GM23338 (cell line): Measurements from ENCODE around the gene HELZ. TPM values are rescaled to one million over a fixed set of nuclear protein-coding genes. Genes with fewer than 3 reads are reported as not detected.

Experiments
- ATAC-seq: fragments of 200-7000 bp; cut with Tn5 transposase; 3 replicates; pipeline ENCODE4 v1.9.1; 2020
- DNase-seq: peaks from one replicate; pipeline ENCODE4 v3.0.0-alpha.2; 2015; ENCODE audit warnings: low spot score
- H2AFZ ChIP-seq: fragments of 200-600 bp; sonication (generic); 2 replicates; pipeline ENCODE4 v1.8.0; 2016; ENCODE audit warnings: antibody characterized with exemption, mild to moderate bottlenecking, moderate library complexity
- H3F3A ChIP-seq: fragments of 200-600 bp; sonication (generic); replicated peaks from 2 replicates; pipeline ENCODE4 v1.8.0; 2017; ENCODE audit warnings: antibody characterized with exemption, mixed run types, low read depth
- H3K27ac ChIP-seq: fragments of 200-600 bp; sonication (generic); 2 replicates; pipeline ENCODE4 v1.6.1; 2016; ENCODE audit warnings: low read depth
- H3K27me3 ChIP-seq: fragments of 200-600 bp; sonication (generic); 2 replicates; pipeline ENCODE4 v1.8.0; 2016; ENCODE audit warnings: mild to moderate bottlenecking, mixed run types, moderate library complexity; ENCODE audit not compliant: insufficient read depth
- H3K36me3 ChIP-seq: fragments of 200-600 bp; sonication (generic); 2 replicates; pipeline ENCODE4 v1.8.0; 2016; ENCODE audit warnings: mild to moderate bottlenecking; ENCODE audit not compliant: insufficient read depth
- H3K4me1 ChIP-seq: fragments of 200-600 bp; sonication (generic); 2 replicates; pipeline ENCODE4 v1.8.0; 2016; ENCODE audit warnings: mild to moderate bottlenecking, moderate library complexity; ENCODE audit not compliant: insufficient read depth
- H3K4me2 ChIP-seq: fragments of 200-600 bp; sonication (generic); 2 replicates; pipeline ENCODE4 v1.7.1; 2017; ENCODE audit warnings: mixed run types
- H3K4me3 ChIP-seq: fragments of 200-600 bp; sonication (generic); 2 replicates; pipeline ENCODE4 v1.6.1; 2016; ENCODE audit warnings: mixed run types
- H3K79me2 ChIP-seq: fragments of 200-600 bp; sonication (generic); replicated peaks from 2 replicates; pipeline ENCODE4 v1.8.0; 2017; ENCODE audit warnings: mild to moderate bottlenecking; ENCODE audit not compliant: insufficient read depth
- H3K9me2 ChIP-seq: fragments of 200-600 bp; sonication (generic); 2 replicates; pipeline ENCODE4 v1.8.0; 2017; ENCODE audit not compliant: insufficient read depth
- H4K20me1 ChIP-seq: fragments of 200-600 bp; sonication (generic); replicated peaks from 2 replicates; pipeline ENCODE4 v1.8.0; 2017; ENCODE audit warnings: mild to moderate bottlenecking; ENCODE audit not compliant: insufficient read depth
- H3K27ac Mint-ChIP-seq: 2 replicates; pipeline ENCODE4 v1.8.0; 2020; ENCODE audit warnings: inconsistent platforms, mild to moderate bottlenecking, moderate library complexity, mixed read lengths
- H3K27me3 Mint-ChIP-seq: 3 replicates; pipeline ENCODE4 v1.8.0; 2022; ENCODE audit warnings: low read depth, mild to moderate bottlenecking, moderate library complexity, mixed read lengths, inconsistent platforms; ENCODE audit not compliant: insufficient read depth, poor library complexity
- H3K36me3 Mint-ChIP-seq: 3 replicates; pipeline ENCODE4 v1.8.0; 2021; ENCODE audit warnings: low read depth, mild to moderate bottlenecking, inconsistent platforms, moderate library complexity, mixed read lengths
- H3K4me1 Mint-ChIP-seq: 3 replicates; pipeline ENCODE4 v1.8.0; 2020; ENCODE audit warnings: mild to moderate bottlenecking, inconsistent platforms, mixed read lengths
- H3K4me3 Mint-ChIP-seq: 3 replicates; pipeline ENCODE4 v1.8.0; 2021; ENCODE audit warnings: moderate library complexity, mild to moderate bottlenecking, inconsistent platforms, mixed read lengths
- H3K9me3 Mint-ChIP-seq: 3 replicates; pipeline ENCODE4 v1.8.0; 2020; ENCODE audit warnings: moderate library complexity, mild to moderate bottlenecking, inconsistent platforms, mixed read lengths
- CREB1 ChIP-seq: fragments of 250-450 bp; sonication (Bioruptor Pico); IDR thresholded peaks from 2 replicates; pipeline ENCODE4 v1.5.0; 2020; ENCODE audit warnings: low read depth, mild to moderate bottlenecking, moderate library complexity
- EZH2 ChIP-seq: fragments of 200-600 bp; sonication (generic); IDR thresholded peaks from one replicate; pipeline ENCODE4 v1.8.0; 2017; ENCODE audit warnings: antibody characterized with exemption, mild to moderate bottlenecking, low read depth; ENCODE audit not compliant: unreplicated experiment
- EZH2phosphoT487 ChIP-seq: fragments of 200-600 bp; sonication (generic); IDR thresholded peaks from one replicate; pipeline ENCODE4 v1.8.1; 2018; ENCODE audit warnings: antibody characterized with exemption; ENCODE audit not compliant: unreplicated experiment
- JUNB ChIP-seq: IDR thresholded peaks from one replicate; pipeline ENCODE4 v1.6.1; 2016; ENCODE audit warnings: antibody characterized with exemption; ENCODE audit not compliant: unreplicated experiment
- NANOG ChIP-seq: IDR thresholded peaks from 2 replicates; pipeline ENCODE4 v1.6.1; 2016; ENCODE audit warnings: antibody characterized with exemption, borderline replicate concordance
- POLR2AphosphoS5 ChIP-seq: IDR thresholded peaks from 2 replicates; pipeline ENCODE4 v1.6.1; 2016; ENCODE audit warnings: antibody characterized with exemption, low read depth
- REST ChIP-seq: IDR thresholded peaks from one replicate; pipeline ENCODE4 v1.6.1; 2018; ENCODE audit warnings: antibody characterized with exemption; ENCODE audit not compliant: unreplicated experiment
- STAT1 ChIP-seq: IDR thresholded peaks from one replicate; pipeline ENCODE4 v1.6.1; 2016; ENCODE audit warnings: antibody characterized with exemption; ENCODE audit not compliant: unreplicated experiment
- ZNF114 ChIP-seq: fragments of 250-450 bp; sonication (Bioruptor Pico); IDR thresholded peaks from 2 replicates; pipeline ENCODE4 v1.5.0; 2020; ENCODE audit warnings: mild to moderate bottlenecking, moderate library complexity
- ZNF331 ChIP-seq: fragments of 250-450 bp; sonication (Bioruptor Pico); IDR thresholded peaks from 2 replicates; pipeline ENCODE4 v1.5.0; 2020; ENCODE audit warnings: low read depth, mild to moderate bottlenecking, moderate library complexity
- ZNF462 ChIP-seq: fragments of 250-450 bp; sonication (Bioruptor Pico); IDR thresholded peaks from 2 replicates; pipeline ENCODE4 v1.5.0; 2020; ENCODE audit warnings: mild to moderate bottlenecking, moderate library complexity
- polyA plus RNA-seq: library from polyadenylated mRNA; unstranded; fragments of >200 nt; fragmentation: Nextera tagmentation; extraction: Ambion mirVana; gene quantifications from 2 replicates; pipeline ENCODE4 v1.2.1, GENCODE V29; 2016
- total RNA-seq: library from RNA; depleted of rRNA; stranded (reverse); fragments of >200 nt; shearing (Covaris generic); gene quantifications from 2 replicates; pipeline ENCODE4 v1.2.3, GENCODE V29; 2014
- TF ChIP-seq, protein P1 (sequence below): IDR thresholded peaks from 2 replicates; pipeline ENCODE4 v1.6.1; 2016; ENCODE audit warnings: antibody characterized with exemption
- TF ChIP-seq, protein P2 (sequence below), 2 experiments: fragments of 200-600 bp in 1 of 2; sonication (generic) in 1 of 2; conservative IDR thresholded peaks; 2 replicates each; pipeline versions ENCODE4 v1.5.1 to v1.6.1; 2016 to 2017; ENCODE audit warnings: antibody characterized with exemption in 2 of 2, low read depth in 2 of 2, mild to moderate bottlenecking in 2 of 2, moderate library complexity in 1 of 2

The HELZ gene
- total and polyA plus RNA-seq, 2 experiments from 2014 or later, result 38.9 to 62.0 TPM

GRCh38 chr17:67238991-67239390, 6.0 kb downstream of the HELZ start:
- Histone ChIP-seq H3K27me3 (no peaks in the 10 kb centered on the region), H3K4me1 (peaks cover 8% of the 10 kb centered on the region), H3K36me3 (peaks cover 7% of the 10 kb centered on the region), H3K27ac (no peak overlapping the region), H3K79me2 (peaks cover 56% of the 10 kb centered on the region), H3K9me2 (no peaks in the 10 kb centered on the region), H4K20me1 (peaks cover 20% of the 10 kb centered on the region; the same call in 1 of the 2 replicates), H2AFZ (no peak overlapping the region), H3F3A (0 out of 2 replicates have a peak, but pooled peaks cover 9% of the 10 kb centered on the region), H3K4me2 (no peak overlapping the region), H3K4me3 (no peak overlapping the region)
- TF ChIP-seq ZNF114, result no peak
- no peak for TF ChIP-seq CREB1 (CRISPR knock-in tag)
- TF ChIP-seq ZNF331, result no peak
- no peak for TF ChIP-seq JUNB
- TF ChIP-seq STAT1, result no peak
- no peak for TF ChIP-seq REST
- TF ChIP-seq, protein P1, sequence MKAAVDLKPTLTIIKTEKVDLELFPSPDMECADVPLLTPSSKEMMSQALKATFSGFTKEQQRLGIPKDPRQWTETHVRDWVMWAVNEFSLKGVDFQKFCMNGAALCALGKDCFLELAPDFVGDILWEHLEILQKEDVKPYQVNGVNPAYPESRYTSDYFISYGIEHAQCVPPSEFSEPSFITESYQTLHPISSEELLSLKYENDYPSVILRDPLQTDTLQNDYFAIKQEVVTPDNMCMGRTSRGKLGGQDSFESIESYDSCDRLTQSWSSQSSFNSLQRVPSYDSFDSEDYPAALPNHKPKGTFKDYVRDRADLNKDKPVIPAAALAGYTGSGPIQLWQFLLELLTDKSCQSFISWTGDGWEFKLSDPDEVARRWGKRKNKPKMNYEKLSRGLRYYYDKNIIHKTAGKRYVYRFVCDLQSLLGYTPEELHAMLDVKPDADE, result no peak
- TF ChIP-seq NANOG, result no peak
- no peak for TF ChIP-seq POLR2AphosphoS5
- no peak for TF ChIP-seq EZH2
- TF ChIP-seq EZH2phosphoT487, result no peak
- TF ChIP-seq, protein P2, sequence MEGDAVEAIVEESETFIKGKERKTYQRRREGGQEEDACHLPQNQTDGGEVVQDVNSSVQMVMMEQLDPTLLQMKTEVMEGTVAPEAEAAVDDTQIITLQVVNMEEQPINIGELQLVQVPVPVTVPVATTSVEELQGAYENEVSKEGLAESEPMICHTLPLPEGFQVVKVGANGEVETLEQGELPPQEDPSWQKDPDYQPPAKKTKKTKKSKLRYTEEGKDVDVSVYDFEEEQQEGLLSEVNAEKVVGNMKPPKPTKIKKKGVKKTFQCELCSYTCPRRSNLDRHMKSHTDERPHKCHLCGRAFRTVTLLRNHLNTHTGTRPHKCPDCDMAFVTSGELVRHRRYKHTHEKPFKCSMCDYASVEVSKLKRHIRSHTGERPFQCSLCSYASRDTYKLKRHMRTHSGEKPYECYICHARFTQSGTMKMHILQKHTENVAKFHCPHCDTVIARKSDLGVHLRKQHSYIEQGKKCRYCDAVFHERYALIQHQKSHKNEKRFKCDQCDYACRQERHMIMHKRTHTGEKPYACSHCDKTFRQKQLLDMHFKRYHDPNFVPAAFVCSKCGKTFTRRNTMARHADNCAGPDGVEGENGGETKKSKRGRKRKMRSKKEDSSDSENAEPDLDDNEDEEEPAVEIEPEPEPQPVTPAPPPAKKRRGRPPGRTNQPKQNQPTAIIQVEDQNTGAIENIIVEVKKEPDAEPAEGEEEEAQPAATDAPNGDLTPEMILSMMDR (conservative IDR thresholded peaks at IDR 0.05; ENCODE audit: low read depth in 2 of 2), result no peak
- no peak for TF ChIP-seq ZNF462 (CRISPR knock-in tag)
- peaks cover 28% of the 10 kb centered on the region for H3K36me3 Mint-ChIP-seq
- H3K4me3 Mint-ChIP-seq, result no peak overlapping the region
- DNase-seq, result no peak
- H3K9me3 Mint-ChIP-seq, result no peaks in the 10 kb centered on the region
- no peak overlapping the region for H3K27ac Mint-ChIP-seq
- no peak for ATAC-seq
- peaks cover 7% of the 10 kb centered on the region; the same call in 2 of the 3 replicates for H3K4me1 Mint-ChIP-seq
- H3K27me3 Mint-ChIP-seq, result peaks cover 2% of the 10 kb centered on the region
